Endothelial cell of umbilical vein (primary cell): ENCODE data around the gene FNDC1. TPM values are rescaled to one million over a fixed set of nuclear protein-coding genes. Genes with fewer than 3 reads are reported as not detected.

Source experiments
- BruUV-seq: library from RNA; stranded (reverse); fragments of 400-500 nt; replicated peaks from 2 replicates; lab custom pipeline; 2021; lab: Mats Ljungman, UMichigan
- CTCF ChIA-PET: fragments of 300-600, 350-600 bp; sonication (Branson Sonifier 250); formaldehyde crosslinking; loops from one replicate; lab custom pipeline; 2021; ENCODE audit warnings: antibody characterized with exemption, inconsistent platforms; lab: Charles Lee
- POLR2A ChIA-PET: fragments of 300-600, 350-600 bp; sonication (Branson Sonifier 250); formaldehyde crosslinking; loops from one replicate; lab custom pipeline; 2021; ENCODE audit warnings: antibody characterized with exemption, inconsistent platforms; lab: Charles Lee
- DNase-seq: peaks from one replicate; pipeline ENCODE4 v3.0.0-alpha.2; 2011; ENCODE audit warnings: low read depth, low spot score
- FAIRE-seq: peaks from 2 replicates; lab custom pipeline; 2011; peaks lifted over from hg19 to GRCh38; lab: Jason Lieb, UNC
- H2AFZ ChIP-seq: 2 replicates; pipeline ENCODE4 v1.6.0; 2012; ENCODE audit warnings: low read depth, low read length, control low read depth, inconsistent platforms
- H3K27ac ChIP-seq: 2 replicates; pipeline ENCODE4 v1.5.1; 2011; ENCODE audit warnings: low read depth, mild to moderate bottlenecking, control low read depth, low read length, moderate library complexity; ENCODE audit not compliant: insufficient read depth
- H3K27me3 ChIP-seq, 2 experiments: 2 replicates each; pipeline versions ENCODE4 v1.6.0 to v1.6.1; 2011; ENCODE audit warnings: low read length in 2 of 2, mixed read lengths in 1 of 2; ENCODE audit not compliant: control insufficient read depth in 2 of 2, insufficient read depth in 2 of 2
- H3K36me3 ChIP-seq, 2 experiments: 2 replicates in 1 of 2; 3 replicates in 1 of 2; pipeline ENCODE4 v1.5.1; 2011; ENCODE audit warnings: low read length in 2 of 2, mild to moderate bottlenecking in 1 of 2, moderate library complexity in 1 of 2; ENCODE audit not compliant: control insufficient read depth in 2 of 2, insufficient read depth in 2 of 2; ENCODE audit errors: extremely low read depth in 1 of 2
- H3K4me1 ChIP-seq: 3 replicates; pipeline ENCODE4 v1.5.1; 2011; ENCODE audit warnings: mild to moderate bottlenecking, low read length; ENCODE audit not compliant: control insufficient read depth, insufficient read depth; ENCODE audit errors: extremely low read depth
- H3K4me2 ChIP-seq: 2 replicates; pipeline ENCODE4 v1.6.1; 2011; ENCODE audit warnings: low read length, control low read depth, mixed read lengths; ENCODE audit not compliant: insufficient read depth
- H3K4me3 ChIP-seq, 3 experiments: fragments of 200-600 bp in 1 of 3; sonication (generic), shearing (Covaris generic) in 1 of 3; replicated peaks in 1 of 3; 2 replicates each; pipeline ENCODE4 v1.5.1; 2011 to 2016; ENCODE audit warnings: control low read depth in 3 of 3, low read length in 3 of 3, mild to moderate bottlenecking in 2 of 3, inconsistent platforms in 1 of 3, low read depth in 1 of 3, moderate library complexity in 1 of 3; ENCODE audit not compliant: insufficient read depth in 1 of 3
- H3K79me2 ChIP-seq: 2 replicates; pipeline ENCODE4 v1.6.0; 2012; ENCODE audit warnings: low read length, inconsistent platforms; ENCODE audit not compliant: control insufficient read depth, insufficient read depth
- H3K9ac ChIP-seq: replicated peaks from 2 replicates; pipeline ENCODE3; 2011; ENCODE audit warnings: low read length, control low read depth; ENCODE audit not compliant: insufficient read depth; ENCODE audit errors: extremely low read depth
- H3K9me1 ChIP-seq: replicated peaks from 3 replicates; pipeline ENCODE4 v1.6.0; 2011; ENCODE audit warnings: mild to moderate bottlenecking, low read length; ENCODE audit not compliant: control insufficient read depth, insufficient read depth; ENCODE audit errors: extremely low read depth
- H3K9me3 ChIP-seq: replicated peaks from 2 replicates; pipeline ENCODE4 v1.5.1; 2012; ENCODE audit warnings: low read length, inconsistent platforms; ENCODE audit not compliant: control insufficient read depth, insufficient read depth
- H4K20me1 ChIP-seq: replicated peaks from 2 replicates; pipeline ENCODE3; 2011; ENCODE audit warnings: mild to moderate bottlenecking, low read length; ENCODE audit not compliant: control insufficient read depth, insufficient read depth; ENCODE audit errors: extremely low read depth
- CTCF ChIP-seq, 2 donors: IDR thresholded peaks; 1 replicate in 1 of 2; 2 replicates in 1 of 2; pipeline ENCODE4 v1.5.1; 2011; ENCODE audit warnings: low read length in 2 of 2, mild to moderate bottlenecking in 2 of 2, moderate library complexity in 2 of 2, control low read depth in 1 of 2, inconsistent platforms in 1 of 2, low read depth in 1 of 2; ENCODE audit not compliant: insufficient read depth in 1 of 2; ENCODE audit errors: extremely low read depth in 1 of 2
- GATA2 ChIP-seq: IDR thresholded peaks from 2 replicates; pipeline ENCODE4 v1.7.0; 2011; ENCODE audit warnings: low read depth, mild to moderate bottlenecking, moderate library complexity, mixed read lengths, low read length; ENCODE audit not compliant: insufficient read length, insufficient read depth
- JUN ChIP-seq: IDR thresholded peaks from 2 replicates; pipeline ENCODE4 v1.6.1; 2011; ENCODE audit warnings: borderline replicate concordance, low read depth; ENCODE audit not compliant: insufficient read length, insufficient read depth
- MAX ChIP-seq: IDR thresholded peaks from 2 replicates; pipeline ENCODE4 v1.6.1; 2011; ENCODE audit not compliant: insufficient read depth, insufficient read length
- MYC ChIP-seq: IDR thresholded peaks from one replicate; pipeline ENCODE4 v1.6.1; 2011; ENCODE audit warnings: mild to moderate bottlenecking, low read depth, low read length
- POLR2A ChIP-seq: IDR thresholded peaks from 2 replicates; pipeline ENCODE4 v1.6.1; 2012; ENCODE audit warnings: low read depth, mild to moderate bottlenecking, control low read depth, low read length
- dilution Hi-C: fragments of 300-500 bp; cut with MboI; formaldehyde crosslinking; loops from one replicate; pipeline ENCODE4 v1.15.0; 2019; ENCODE audit warnings: low sequenced_read_pairs; ENCODE audit not compliant: extremely low pct_ligation_motif_present
- intact Hi-C: fragments of 100-400 bp; cut with micrococcal nuclease; formaldehyde crosslinking; loops from one replicate; pipeline ENCODE4 v1.10.0; 2022
- polyA plus RNA-seq, 4 experiments: library from polyadenylated mRNA; depleted of rRNA in 3 of 4; stranded (reverse) in 3 of 4; unstranded in 1 of 4; fragments of >200 nt; gene quantifications; 2 replicates each; pipeline versions ENCODE4 v1.2.1 to v1.2.3, GENCODE V29; 2011 to 2012; ENCODE audit warnings: missing spikeins in 1 of 4
- total RNA-seq: library from RNA; stranded (reverse); gene quantifications from 2 replicates; pipeline ENCODE4 v1.2.3, GENCODE V29; 2021

FNDC1 gene
- total and polyA plus RNA-seq, 2 donors (not counting 3 experiments of a cell fraction or from before 2014, with no cell fraction given): 0.04 TPM; not detected in 1

GRCh38 chr6:159234102-159234553 is 64.9 kb downstream of the FNDC1 start:
- Histone ChIP-seq H3K4me3 (no peak overlapping the region), H3K4me2 (no peak overlapping the region), H3K9ac (no peak overlapping the region), H3K27me3 (no peaks in the 10 kb centered on the region), H3K4me1 (no peaks in the 10 kb centered on the region), H3K9me3 (no peaks in the 10 kb centered on the region), H3K79me2 (no peaks in the 10 kb centered on the region), H4K20me1 (no peaks in the 10 kb centered on the region), H3K36me3 (no peaks in the 10 kb centered on the region), H3K9me1 (no peaks in the 10 kb centered on the region), H3K27ac (no peak overlapping the region), H2AFZ (no peak overlapping the region)
- dilution Hi-C loops: no loop called here
- no peak for FAIRE-seq
- intact Hi-C loops: no loop called here
- DNase-seq: no peak
- no peak for TF ChIP-seq MYC
- no peak for TF ChIP-seq POLR2A
- TF ChIP-seq MAX: no peak
- no peak for TF ChIP-seq JUN
- no TSS peak for BruUV-seq
- ChIA-PET CTCF (no interaction called here), POLR2A (no interaction called here)

- POLR2A ChIA-PET: no interaction called here
- dilution Hi-C loops: no loop called here
Observed at GRCh38 chr6:159238920-159239558, 69.8 kb downstream of the FNDC1 start.

More at GRCh38 chr6:159238920-159239558, 69.8 kb downstream of the FNDC1 start:
- Histone ChIP-seq H3K27me3 (no peaks in the 10 kb centered on the region), H3K27ac (no peak overlapping the region), H3K9me3 (no peaks in the 10 kb centered on the region), H3K4me3 (no peak overlapping the region), H3K79me2 (no peaks in the 10 kb centered on the region), H3K4me2 (no peak overlapping the region), H2AFZ (no peak overlapping the region), H3K36me3 (no peaks in the 10 kb centered on the region), H3K9me1 (no peaks in the 10 kb centered on the region), H4K20me1 (no peaks in the 10 kb centered on the region), H3K4me1 (no peaks in the 10 kb centered on the region), H3K9ac (no peak overlapping the region)
- no peak for DNase-seq
- no TSS peak for BruUV-seq
- no peak for FAIRE-seq
- no peak for TF ChIP-seq CTCF (IDR thresholded peaks at IDR 0.05; ENCODE audit: extremely low read depth in 1 of 2, insufficient read depth in 1 of 2, low read depth in 1 of 2, low read length in 2 of 2)
- no peak for TF ChIP-seq GATA2
- TF ChIP-seq MYC: no peak
- TF ChIP-seq JUN: no peak
- intact Hi-C loops: no loop called here
- CTCF ChIA-PET: no interaction called here
